Measurements from ENCODE around the gene WNK3.
A peak's percentile ranks its signal among the peaks of the same experiment; 100 is the strongest.
"Not testable (repeated sequence)": the region's sequence is repeated elsewhere in the genome, so short reads cannot be mapped to it uniquely, and the experiment has no call there.

Gene WNK3

DNA sequence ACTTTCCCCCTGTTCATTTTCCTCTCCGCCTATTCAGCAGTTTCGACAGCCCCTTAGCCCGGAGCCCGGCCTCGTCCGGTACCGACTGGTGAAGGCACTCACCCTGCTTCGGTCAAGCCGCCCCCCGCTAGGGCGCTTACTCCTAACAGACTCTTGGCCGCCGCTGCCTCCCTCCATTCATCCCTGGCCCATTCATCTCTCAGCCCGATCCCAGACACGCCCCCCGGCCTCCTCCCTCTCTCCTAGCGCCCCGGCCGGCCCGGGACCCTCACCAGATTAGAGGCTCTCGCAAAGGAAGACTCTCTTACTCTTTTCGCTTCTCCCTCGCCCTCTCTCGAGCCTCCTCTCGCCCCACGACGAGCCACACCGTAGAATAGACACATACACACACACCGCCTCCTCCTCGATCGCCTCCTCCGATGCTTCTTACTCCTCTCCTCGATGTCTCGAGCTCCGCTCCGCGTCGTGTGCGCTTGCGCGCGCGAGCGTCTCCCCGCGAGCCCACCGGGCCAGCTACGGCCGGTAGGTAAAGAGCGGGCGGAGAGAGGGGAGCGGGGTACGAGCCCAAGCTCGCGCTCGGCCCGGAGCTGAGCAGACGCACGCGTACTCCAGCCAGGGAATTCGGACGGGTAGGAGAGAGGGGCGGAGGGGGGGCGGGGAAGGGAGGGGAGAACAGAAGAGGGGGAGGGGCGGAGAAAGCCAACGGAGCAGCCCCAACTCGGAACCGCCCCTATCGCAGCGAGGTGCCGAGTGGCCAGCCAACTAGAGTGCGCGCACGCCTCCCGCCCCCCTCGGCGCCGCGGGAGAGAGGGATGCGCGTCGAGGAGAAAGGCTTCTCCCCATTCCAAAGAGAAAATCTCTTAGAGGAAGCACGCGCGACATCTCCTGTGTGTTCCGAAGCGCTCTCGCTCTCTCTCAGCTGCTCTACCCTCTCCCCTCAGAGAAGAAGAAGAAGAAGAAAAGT, at the start of gene WNK3:
Gene WNK3, minus strand, starts transcription at position 633 of the 964 bp plus-strand sequence.
- H3K27me3 Mint-ChIP-seq (ENCODE audit: low read depth): peaks cover 3% of the 10 kb centered on the region
- peak within 1 kb of the TSS; percentile 100 for H3K27ac Mint-ChIP-seq
- H3K4me3 Mint-ChIP-seq: peak within 1 kb of the TSS; percentile 92 to 98 (median 97)
- peaks cover 4% of the 10 kb centered on the region for H3K9me3 Mint-ChIP-seq
- peaks cover 4% of the 10 kb centered on the region for H3K36me3 Mint-ChIP-seq (ENCODE audit: low read depth)
- H3K4me1 Mint-ChIP-seq: peaks cover 11% of the 10 kb centered on the region
- TF ChIP-seq, protein P1, sequence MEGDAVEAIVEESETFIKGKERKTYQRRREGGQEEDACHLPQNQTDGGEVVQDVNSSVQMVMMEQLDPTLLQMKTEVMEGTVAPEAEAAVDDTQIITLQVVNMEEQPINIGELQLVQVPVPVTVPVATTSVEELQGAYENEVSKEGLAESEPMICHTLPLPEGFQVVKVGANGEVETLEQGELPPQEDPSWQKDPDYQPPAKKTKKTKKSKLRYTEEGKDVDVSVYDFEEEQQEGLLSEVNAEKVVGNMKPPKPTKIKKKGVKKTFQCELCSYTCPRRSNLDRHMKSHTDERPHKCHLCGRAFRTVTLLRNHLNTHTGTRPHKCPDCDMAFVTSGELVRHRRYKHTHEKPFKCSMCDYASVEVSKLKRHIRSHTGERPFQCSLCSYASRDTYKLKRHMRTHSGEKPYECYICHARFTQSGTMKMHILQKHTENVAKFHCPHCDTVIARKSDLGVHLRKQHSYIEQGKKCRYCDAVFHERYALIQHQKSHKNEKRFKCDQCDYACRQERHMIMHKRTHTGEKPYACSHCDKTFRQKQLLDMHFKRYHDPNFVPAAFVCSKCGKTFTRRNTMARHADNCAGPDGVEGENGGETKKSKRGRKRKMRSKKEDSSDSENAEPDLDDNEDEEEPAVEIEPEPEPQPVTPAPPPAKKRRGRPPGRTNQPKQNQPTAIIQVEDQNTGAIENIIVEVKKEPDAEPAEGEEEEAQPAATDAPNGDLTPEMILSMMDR (IDR thresholded peaks at IDR 0.05; ENCODE audit: unreplicated experiment in 3 of 3): no peak

DNA sequence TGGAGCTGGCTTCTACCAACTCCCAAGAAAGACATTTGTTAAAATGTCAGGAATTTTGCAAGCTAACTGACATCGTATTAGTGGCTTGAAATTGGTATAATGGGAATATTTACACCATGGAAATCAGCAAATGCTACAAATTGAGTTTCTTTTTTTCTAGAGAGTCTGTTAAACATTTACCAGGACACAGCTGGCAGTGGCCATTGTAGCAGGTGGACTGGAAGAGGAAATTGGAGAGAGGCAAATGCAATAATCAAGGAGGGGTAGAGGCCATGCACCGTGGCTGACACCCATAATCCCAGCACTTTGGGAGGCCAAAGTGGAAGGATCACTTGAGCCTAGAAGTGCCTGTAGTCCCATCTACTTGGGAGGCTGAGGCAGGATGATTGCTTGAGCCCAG, 49.4 kb upstream of the WNK3 start:
- H3K36me3 Mint-ChIP-seq (ENCODE audit: low read depth): no peaks in the 10 kb centered on the region
- no peaks in the 10 kb centered on the region for H3K27me3 Mint-ChIP-seq (ENCODE audit: low read depth)
- peaks cover under 1% of the 10 kb centered on the region for H3K4me1 Mint-ChIP-seq
- no peak overlapping the region for H3K27ac Mint-ChIP-seq
- TF ChIP-seq, protein P1 (IDR thresholded peaks at IDR 0.05; ENCODE audit: unreplicated experiment in 3 of 3): no peak
- H3K4me3 Mint-ChIP-seq: no peak overlapping the region
- peaks cover 4% of the 10 kb centered on the region for H3K9me3 Mint-ChIP-seq

DNA sequence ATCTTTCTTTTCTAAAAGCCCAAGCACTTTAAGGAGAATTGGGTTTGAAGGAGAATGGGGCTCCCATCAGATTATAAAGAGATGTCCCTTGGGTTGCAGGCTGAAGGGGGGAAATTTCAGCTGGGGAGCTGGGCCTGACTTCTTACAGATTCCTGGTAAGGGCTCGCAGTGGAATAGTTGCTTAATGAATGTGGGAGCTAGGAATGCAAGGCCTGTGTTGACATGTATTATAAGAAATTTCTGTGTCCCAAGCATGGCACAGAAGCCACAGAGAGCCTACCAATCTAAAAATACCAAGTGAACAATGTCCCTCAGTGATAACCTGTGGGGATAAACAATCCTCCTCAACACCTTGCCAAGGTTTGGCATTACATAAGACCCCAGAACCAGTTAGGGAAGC, 39.3 kb upstream of the WNK3 start:
- H3K36me3 Mint-ChIP-seq (ENCODE audit: low read depth): no peaks in the 10 kb centered on the region
- TF ChIP-seq, protein P1 (IDR thresholded peaks at IDR 0.05; ENCODE audit: unreplicated experiment in 3 of 3): no peak
- no peaks in the 10 kb centered on the region for H3K4me1 Mint-ChIP-seq
- peaks cover 9% of the 10 kb centered on the region for H3K9me3 Mint-ChIP-seq
- H3K4me3 Mint-ChIP-seq: no peak overlapping the region
- H3K27me3 Mint-ChIP-seq (ENCODE audit: low read depth): peaks cover 3% of the 10 kb centered on the region
- no peak overlapping the region for H3K27ac Mint-ChIP-seq

DNA sequence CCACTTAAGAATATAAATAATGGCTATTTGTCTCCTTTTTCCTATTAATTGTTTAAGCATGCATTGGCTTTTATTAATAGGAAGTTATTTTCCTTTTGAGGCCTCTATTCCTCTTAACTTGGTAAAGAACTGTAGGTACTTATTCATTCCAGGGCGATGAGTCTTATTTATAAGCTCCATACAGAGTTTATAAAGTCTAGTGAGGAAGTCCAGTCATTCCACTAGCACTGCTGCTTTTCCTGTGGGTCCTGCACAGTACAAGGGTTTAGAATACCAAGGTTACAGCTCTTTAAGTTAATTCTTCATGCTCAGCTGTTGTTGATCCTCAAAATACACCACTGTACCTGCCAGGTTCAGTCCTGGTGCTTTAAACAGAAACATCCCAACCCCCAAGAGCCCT, 28.5 kb upstream of the WNK3 start:
- Mint-ChIP-seq H3K36me3 (ENCODE audit: low read depth) (no peaks in the 10 kb centered on the region), H3K27me3 (ENCODE audit: low read depth) (no peaks in the 10 kb centered on the region), H3K9me3 (peaks cover 3% of the 10 kb centered on the region), H3K27ac (no peak overlapping the region), H3K4me3 (no peak overlapping the region), H3K4me1 (no peaks in the 10 kb centered on the region)
- TF ChIP-seq, protein P1 (IDR thresholded peaks at IDR 0.05; ENCODE audit: unreplicated experiment in 3 of 3): no peak

DNA sequence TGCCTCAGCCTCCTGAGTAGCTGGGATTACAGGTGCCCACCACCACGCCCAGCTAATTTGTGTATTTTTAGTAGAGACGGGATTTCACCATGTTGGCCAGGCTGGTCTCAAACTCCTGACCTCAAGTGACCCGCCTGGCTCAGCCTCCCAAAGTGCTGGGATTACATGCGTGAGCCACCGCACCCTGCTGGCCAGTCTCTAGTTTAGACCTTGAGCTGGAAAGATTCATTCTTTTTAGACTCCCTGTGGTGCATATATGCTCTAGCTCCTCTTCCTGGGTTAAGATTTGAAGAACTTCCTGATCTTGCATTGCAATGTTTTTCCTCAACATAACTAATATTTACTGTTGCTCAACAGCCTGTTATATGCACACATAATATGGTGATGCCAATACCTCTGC, 26.8 kb upstream of the WNK3 start:
- H3K9me3 Mint-ChIP-seq; H3K27me3 Mint-ChIP-seq (ENCODE audit: low read depth); H3K4me1 Mint-ChIP-seq; H3K27ac Mint-ChIP-seq; H3K4me3 Mint-ChIP-seq; H3K36me3 Mint-ChIP-seq (ENCODE audit: low read depth): not testable (repeated sequence)

DNA sequence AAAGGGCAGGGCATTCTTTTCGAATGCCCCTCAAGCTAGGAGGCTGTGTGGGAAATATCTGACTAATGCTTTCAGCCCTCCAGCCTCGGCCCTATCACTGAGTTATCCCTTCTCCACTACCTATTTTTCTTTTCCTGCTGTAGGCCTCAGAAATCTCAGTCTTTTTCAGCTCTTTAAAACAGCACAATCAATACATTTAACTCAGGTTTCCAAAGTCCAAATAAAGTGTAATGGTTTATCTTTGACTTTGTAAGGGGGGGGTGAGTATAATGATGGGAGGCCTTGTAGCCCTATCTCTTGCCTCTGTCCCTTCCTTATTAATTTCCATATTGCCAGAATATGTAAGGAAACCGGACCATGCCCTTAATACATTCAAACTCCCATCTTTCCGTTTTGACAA, 1.6 kb upstream of the WNK3 start:
- TF ChIP-seq, protein P1 (IDR thresholded peaks at IDR 0.05; ENCODE audit: unreplicated experiment in 3 of 3): no peak
- peaks cover 3% of the 10 kb centered on the region for H3K27me3 Mint-ChIP-seq (ENCODE audit: low read depth)
- peaks cover 4% of the 10 kb centered on the region for H3K9me3 Mint-ChIP-seq
- no peaks in the 10 kb centered on the region for H3K36me3 Mint-ChIP-seq (ENCODE audit: low read depth)
- peak overlapping the region; percentile 92 to 98 (median 97) for H3K4me3 Mint-ChIP-seq
- H3K27ac Mint-ChIP-seq: peak overlapping the region; percentile 100
- peaks cover 11% of the 10 kb centered on the region for H3K4me1 Mint-ChIP-seq

Measured in nephron (organoid).